Islet of Langerhans (tissue), 1 donor: Measurements from ENCODE around the gene KCNT1.

Experiments
- FAIRE-seq: peaks from one replicate; lab custom pipeline; 2011; peaks lifted over from hg19 to GRCh38; lab: Jason Lieb, UNC

KCNT1 gene

GRCh38 chr9:135673941-135674340, 28.0 kb upstream of the KCNT1 start:
- FAIRE-seq: no peak

- no peak for FAIRE-seq
These were observed 27.0 kb upstream of the KCNT1 start for GRCh38 chr9:135674977-135675376.

- FAIRE-seq: no peak
These were observed 25.1 kb upstream of the KCNT1 start for GRCh38 chr9:135676891-135677290.

GRCh38 chr9:135677641-135678168, 24.3 kb upstream of the KCNT1 start:
- no peak for FAIRE-seq

- FAIRE-seq: no peak
These were observed 23.6 kb upstream of the KCNT1 start for GRCh38 chr9:135678236-135679017.

DNA sequence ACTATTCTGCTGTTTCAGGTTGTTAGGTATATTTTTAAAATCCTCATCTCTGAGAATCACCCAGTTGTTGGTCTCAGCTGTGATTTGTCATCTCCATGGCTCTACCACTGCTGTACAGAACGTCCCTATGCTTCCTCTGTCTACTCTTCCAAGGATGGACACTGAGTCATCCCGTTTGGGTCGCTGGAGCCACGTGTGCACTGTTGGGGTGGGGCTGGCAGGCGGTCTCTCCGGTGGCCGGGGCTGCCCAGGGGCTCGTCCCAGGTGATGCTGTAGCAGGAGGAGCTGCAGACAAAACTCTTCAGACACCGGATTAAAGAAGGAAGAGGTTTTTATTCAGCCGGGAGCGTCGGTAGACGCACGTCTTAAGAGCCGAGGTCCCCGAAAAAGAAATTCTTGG, 21.9 kb upstream of the KCNT1 start:
- no peak for FAIRE-seq

DNA sequence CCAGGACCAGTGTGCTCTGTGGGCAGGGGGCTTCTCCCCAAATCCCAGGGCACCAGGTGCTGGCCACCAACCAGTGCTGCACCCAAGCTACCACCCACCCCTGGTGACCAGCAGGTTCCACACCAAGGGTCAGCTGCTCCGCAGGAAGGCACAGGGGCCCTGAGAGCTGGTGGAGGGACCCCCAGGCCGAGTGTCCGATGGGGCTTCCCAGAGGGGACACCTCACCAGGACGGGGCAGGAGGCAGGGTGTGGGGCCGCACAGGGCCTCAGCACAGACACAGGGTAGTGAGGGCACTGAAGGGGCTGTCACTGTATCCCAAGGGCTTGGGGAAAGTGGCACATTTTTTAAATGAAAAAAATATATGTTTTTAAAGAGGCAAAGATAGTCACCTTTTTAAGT, 20.8 kb upstream of the KCNT1 start:
- FAIRE-seq: no peak

DNA sequence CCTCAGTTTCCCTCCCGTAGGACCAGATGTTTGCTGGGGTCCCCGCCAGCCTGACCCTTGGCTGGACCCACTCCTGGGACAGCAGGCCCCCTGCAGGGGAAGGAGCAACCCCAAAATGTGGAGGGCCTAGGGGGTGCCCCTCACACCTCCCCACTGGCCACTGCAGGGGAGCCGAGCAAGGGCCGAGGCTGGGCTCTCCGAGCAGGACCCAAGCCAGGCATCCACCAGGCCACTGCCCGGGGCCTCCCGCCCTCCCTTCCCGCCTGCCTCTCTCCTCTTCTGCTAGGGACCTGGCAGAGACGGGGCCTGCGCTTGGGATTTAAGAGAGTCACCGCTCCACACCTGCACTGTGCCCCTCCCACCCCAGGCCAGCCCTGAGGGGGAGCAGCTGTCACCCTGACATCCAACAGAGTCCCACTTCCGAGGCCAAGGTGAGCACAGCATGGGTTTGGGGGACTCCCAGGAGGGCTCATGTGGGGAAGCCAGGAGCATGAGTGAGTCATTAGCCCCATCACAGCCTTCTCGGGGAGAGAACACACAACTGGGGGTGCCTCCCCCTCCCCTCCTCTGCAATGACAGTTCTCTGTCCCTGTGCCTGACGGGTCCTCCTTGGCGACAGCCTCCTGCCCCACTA, 18.5 kb upstream of the KCNT1 start:
- FAIRE-seq: no peak

DNA sequence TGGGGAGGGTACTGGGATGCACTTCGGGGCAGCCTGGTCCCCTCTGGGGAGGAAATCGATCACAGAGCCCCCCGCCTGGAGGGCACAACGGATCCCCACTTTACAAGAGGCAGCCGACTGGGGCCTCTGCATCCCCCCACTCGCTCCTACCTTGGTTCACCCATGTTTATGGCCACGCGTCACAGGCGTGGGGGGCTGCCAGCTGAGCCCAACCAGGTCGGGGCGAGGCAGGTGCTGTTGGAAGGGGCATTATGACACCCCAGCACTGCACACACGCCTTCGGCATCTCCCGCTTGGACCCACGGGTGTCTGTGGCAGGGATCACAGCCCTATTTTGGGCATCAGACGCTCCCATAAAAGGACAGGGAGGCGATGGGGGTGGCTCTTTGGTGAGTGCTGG, 17.3 kb upstream of the KCNT1 start:
- no peak for FAIRE-seq

DNA sequence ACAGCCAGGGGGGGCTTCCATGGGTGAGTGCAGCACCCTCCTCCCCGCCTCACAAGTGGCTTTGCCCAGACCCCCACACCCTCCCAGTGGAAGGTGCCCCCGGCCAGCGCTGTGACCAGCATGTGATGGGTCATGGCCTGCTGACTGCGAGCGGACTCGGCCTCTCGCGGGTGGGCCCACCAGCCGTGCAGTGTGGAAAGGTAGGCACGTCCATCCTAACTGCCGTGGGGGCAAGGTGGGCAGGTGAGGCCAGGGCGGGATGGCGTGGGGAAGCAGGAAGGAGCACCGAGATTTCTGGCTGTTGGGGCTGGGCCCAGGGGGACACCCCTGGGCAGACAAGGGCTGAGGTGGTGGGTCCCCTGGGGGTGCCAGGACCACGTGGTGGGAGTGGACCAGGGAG, 14.8 kb upstream of the KCNT1 start:
- no peak for FAIRE-seq

DNA sequence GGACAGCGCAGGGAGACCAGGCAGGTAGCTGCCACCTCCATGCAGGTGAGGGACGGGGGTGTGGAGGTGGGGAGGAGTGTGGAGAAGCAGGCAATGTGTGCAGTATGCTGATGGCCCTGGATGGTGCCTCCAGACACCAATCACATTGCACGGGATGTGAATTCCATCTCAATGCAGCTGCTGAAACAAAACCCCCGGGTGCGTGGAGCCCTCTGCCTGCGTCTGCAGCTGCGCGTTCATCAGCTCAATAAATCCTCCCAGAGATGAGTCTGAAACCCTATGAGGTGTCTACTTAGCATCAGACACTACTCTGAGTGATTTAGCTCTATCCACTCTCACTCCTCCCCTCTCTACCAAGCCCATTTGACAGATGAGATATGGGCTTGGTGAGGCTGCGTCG, 13.0 kb upstream of the KCNT1 start:
- FAIRE-seq: no peak

GRCh38 chr9:135690836-135691570, 11.0 kb upstream of the KCNT1 start:
- no peak for FAIRE-seq

GRCh38 chr9:135692410-135692809, 9.6 kb upstream of the KCNT1 start:
- FAIRE-seq: no peak

- no peak for FAIRE-seq
These were observed 8.7 kb upstream of the KCNT1 start for GRCh38 chr9:135693265-135693664.

- FAIRE-seq: no peak
These were observed 8.2 kb upstream of the KCNT1 start for GRCh38 chr9:135693771-135694170.

GRCh38 chr9:135694414-135694813, 7.6 kb upstream of the KCNT1 start:
- FAIRE-seq: no peak

GRCh38 chr9:135695036-135695435, 6.9 kb upstream of the KCNT1 start:
- no peak for FAIRE-seq

DNA sequence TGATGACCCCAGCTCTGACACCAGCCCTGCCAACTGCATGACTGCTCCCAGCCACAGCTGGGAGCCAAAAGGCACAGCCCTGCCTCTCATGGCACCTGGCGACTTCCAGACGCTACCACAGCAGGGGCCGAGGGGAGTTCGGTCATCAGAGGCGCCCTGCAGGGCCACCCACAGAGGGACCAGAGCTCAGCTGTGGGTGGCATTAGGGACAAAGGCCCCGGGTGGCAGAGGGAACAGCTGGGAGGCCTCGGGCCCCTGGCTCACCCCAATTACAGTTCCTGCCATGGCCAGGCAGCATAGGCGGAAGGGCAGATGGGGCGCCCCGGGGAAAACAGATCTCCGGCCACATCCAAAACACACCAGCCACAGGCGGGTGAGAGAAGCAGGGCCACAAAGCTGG, 6.3 kb upstream of the KCNT1 start:
- FAIRE-seq: no peak

DNA sequence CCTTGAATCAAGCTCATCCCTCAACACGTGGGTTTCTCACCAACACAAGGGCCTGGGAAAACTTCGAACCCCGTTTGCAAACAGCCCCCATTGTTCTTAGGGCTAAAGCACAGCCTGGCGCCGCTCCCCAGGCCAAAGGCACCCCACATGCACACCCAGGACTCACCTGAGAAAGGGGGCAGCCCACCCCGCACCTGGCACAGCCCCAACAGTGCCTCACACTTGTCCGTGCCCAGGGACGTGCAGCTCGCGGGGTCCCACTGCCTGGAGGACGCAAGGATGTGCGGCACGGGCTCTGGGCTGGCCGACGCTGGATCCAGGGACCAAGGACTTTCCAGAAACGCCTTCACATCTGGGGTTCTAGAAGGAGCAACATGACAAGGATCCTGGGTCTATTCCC, 5.5 kb upstream of the KCNT1 start:
- FAIRE-seq: no peak

GRCh38 chr9:135697226-135697625, 4.8 kb upstream of the KCNT1 start:
- FAIRE-seq: no peak

- FAIRE-seq: no peak
These were observed 3.7 kb upstream of the KCNT1 start for GRCh38 chr9:135698236-135698635.

DNA sequence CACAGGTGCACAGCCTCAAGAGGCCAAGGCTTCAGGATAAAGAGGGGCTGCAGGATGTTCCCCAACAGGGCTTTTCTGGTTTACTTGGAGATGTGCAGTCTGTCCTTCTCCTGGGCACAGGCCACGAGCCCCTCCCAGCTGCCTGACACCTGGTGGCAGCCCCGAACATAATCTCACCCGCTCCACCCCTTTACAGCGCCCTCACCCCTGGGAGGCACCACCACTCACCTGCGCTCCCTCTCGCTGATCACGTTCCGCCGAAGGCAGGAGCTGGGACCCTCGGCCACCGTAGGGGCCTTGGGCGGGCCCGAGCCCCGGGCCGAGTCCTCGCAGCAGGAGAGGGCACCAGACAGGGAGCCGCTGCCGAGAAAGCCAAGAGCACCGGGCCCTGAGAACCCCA, 3.2 kb upstream of the KCNT1 start:
- no peak for FAIRE-seq

- FAIRE-seq: no peak
These were observed 2.5 kb upstream of the KCNT1 start, which contains the start of gene SOHLH1 for GRCh38 chr9:135699440-135699839. SOHLH1 (minus strand) TSS chr9:135699481; CDS start chr9:135699467, 14 bp downstream.
